HG03342 (cell line): Measurements from ENCODE around the gene ALDH1L1.

ENCODE experiments used
- ATAC-seq: cut with Tn5 transposase; IDR thresholded peaks from one replicate; pipeline ENCODE4 v1.9.1; 2021; ENCODE audit warnings: mild to moderate bottlenecking, moderate library complexity; ENCODE audit not compliant: unreplicated experiment

ALDH1L1 gene

DNA sequence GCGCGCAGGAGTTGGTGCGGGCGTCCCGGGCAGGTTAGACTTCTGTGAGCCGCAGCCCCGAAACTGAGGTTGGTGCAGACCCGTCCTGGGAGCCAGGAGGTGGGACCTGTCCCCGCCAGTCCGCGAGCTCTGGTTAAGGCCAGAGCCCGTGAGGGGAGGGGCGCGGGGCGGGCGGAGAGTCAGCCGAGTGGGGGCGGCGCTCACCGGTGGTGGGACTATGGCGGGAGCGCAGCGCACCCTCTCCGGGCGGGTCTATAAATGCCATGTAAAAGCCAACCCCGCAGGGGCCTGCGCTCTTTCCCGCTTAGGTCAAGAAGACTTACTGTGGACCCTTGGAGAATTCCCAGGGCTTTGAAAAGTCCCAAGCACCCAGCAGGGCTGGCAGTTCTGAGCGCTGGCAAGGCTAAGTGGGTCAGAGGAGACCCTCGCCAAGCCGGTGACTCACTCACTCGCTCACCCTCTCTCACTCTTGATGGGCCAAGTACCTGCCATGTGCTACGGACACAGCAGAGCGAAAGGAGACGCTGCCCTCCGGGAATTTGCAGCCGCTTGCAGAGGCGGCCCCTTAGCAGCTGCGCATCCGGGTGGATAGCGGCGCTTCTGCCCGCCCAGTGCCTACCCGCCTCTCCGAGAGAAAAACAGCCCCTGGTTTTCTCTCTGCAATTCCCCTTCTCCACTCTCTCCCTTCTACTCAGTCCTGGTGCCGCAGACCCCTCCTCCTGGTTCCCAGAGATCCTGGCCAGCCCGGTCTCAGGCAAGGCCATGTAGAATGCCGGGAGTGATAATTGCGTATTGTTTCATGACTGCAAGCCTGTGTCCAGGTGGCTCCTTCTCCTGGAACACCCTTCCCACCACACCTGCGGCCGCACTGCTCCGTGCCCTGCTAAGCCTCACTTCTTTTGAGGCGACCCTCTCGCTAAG, at the start of gene ALDH1L1:
TSS of gene ALDH1L1 (minus strand) at position 110 of the 921 bp plus-strand sequence. CDS start 19,607 bp downstream, outside the sequence.
- ATAC-seq: no peak

GRCh38 chr3:126226374-126226773, 46.0 kb upstream of the ALDH1L1 start:
- no peak for ATAC-seq

GRCh38 chr3:126216416-126216815, 36.0 kb upstream of the ALDH1L1 start:
- no peak for ATAC-seq

DNA sequence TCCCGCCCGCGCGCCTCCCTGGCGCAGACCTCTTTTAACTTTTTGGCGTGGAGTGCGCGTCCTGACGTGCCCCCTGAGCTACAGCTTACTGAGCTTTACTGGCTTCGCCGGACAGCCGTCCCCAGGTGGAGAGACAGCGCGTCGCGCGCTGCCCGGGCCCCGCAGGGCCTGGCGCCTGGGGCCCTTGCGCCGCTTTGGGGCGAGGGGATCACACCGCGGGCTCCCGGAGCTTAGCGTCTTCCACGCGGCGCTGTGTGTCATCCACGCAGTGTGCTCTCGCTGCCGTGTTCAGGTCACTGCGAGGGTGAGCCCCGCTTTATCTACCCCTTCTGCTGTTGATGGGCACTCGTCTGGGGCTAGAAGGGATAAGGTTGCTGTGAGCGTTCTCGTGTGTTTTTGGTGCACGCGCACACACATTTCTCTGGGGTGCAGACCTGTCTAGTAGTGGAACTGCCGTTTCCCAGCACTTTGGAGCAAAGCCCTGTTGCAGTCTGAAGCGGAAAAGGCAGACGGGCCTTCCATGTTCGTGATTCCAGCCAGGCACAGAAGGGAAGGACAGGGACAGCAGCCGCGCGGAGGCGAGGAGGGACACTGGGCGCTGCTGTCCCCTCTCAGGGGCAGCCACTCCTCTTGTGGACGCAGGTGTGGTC, 33.1 kb upstream of the ALDH1L1 start:
- no peak for ATAC-seq

- ATAC-seq: no peak
These were observed 32.4 kb upstream of the ALDH1L1 start for GRCh38 chr3:126212620-126213378.

GRCh38 chr3:126212250-126212619, 31.8 kb upstream of the ALDH1L1 start:
- no peak for ATAC-seq

GRCh38 chr3:126211569-126211968, 31.2 kb upstream of the ALDH1L1 start:
- ATAC-seq: no peak

DNA sequence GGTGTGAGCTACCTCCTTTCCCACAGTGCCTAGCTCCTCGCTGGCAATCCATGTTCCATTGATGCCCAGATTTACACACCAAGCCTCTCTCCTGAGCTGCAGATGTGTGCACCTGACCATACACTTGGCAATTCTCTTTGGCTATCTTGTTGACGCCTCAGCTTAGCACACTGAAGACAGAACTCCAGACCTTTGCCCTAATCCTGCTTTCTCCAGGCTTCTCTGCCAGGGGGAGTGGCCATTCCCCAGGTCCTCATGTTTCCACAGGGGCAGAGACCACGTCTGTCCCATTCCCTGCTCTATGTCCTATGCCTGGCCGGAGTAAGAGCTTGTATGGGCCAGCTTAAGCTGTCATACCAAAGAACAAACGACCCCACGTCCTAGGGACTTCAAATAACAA, 30.2 kb upstream of the ALDH1L1 start:
- ATAC-seq: no peak

DNA sequence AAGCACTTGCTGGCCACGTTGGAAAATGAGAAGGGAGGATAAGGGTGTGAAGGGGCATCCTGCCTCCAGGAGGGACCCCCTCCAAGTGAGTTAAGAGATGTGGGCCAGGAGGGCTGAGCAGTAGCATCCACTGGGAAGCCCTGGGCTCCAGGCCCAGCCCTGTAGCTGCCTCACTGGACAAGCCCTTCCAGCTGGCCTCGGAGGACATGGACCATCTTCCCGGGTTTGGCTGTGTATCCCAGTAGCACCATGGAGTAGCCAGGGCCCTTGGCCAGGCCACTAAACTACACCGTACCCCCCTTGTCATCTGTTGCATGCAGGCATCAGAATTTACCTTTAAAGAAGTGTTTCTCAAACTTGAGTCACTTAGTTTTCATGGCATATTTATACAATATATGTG, 29.4 kb upstream of the ALDH1L1 start:
- no peak for ATAC-seq

DNA sequence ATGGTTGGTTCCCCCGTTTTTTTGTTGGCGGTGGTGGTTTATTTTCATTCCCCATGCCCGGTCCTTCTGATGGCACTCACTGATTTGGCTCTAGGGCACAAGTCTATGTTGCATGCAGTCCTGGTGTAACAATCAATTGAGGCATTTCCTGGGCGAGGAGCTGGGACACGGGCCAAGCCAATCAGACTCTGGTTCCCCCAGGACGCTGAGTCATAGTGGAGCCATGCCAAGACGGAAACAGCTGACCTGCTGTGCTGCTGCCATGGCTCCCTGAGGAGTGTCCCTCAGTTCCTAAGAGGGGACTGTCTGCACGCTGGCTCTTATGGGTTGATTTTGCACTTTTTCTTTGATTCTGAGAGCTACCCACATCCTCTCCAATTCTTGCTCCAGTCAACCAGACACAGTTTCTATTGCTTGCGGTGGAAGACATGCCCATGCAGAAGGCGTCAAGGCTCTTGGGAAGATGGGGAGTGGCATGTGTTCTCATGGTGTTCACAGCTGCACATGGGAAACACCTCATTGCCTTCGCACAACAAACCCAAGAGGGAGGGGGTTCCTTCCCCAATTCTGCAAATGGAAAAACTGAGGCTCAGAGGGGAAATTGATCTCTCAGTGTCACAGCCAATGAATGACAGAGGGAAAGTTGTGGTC, 28.3 kb upstream of the ALDH1L1 start:
- no peak for ATAC-seq

DNA sequence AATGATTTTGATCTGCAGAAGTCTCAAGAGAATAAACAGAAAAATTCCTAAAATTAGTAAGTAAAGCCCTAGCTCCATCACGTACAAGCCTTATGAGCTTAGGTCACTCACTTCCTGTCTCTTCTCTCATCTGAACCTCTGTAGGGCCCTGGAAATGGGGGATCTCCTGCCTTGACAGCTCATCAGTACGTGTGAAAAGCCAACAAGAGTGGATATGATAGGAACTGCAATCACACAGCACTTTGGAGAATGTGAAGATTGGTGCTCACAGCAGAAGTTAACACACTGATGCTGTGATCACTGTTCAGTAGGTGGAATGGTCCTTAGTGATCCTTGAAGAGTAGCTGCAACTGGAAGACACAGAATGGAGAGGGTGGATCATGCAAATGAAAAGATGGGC, 27.8 kb upstream of the ALDH1L1 start:
- no peak for ATAC-seq

DNA sequence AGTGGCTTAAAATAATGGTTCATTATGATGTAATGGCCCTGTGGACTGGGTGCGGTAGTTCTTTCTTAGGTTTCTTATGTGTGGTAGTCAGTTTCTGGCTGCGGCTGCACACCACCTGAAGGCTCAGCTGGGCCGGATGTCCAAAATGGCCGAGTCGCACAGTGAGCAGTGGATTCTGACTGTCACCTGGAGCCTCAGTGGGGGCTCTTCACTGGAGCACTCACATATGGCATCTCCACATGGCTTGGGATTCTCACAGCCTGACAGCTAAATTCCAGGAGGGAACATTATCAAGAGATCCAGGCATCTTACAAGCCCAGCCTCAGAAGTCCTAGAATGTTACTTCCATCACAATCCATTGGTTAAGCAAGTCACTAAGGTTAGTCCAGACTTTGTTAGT, 26.8 kb upstream of the ALDH1L1 start:
- ATAC-seq: no peak

DNA sequence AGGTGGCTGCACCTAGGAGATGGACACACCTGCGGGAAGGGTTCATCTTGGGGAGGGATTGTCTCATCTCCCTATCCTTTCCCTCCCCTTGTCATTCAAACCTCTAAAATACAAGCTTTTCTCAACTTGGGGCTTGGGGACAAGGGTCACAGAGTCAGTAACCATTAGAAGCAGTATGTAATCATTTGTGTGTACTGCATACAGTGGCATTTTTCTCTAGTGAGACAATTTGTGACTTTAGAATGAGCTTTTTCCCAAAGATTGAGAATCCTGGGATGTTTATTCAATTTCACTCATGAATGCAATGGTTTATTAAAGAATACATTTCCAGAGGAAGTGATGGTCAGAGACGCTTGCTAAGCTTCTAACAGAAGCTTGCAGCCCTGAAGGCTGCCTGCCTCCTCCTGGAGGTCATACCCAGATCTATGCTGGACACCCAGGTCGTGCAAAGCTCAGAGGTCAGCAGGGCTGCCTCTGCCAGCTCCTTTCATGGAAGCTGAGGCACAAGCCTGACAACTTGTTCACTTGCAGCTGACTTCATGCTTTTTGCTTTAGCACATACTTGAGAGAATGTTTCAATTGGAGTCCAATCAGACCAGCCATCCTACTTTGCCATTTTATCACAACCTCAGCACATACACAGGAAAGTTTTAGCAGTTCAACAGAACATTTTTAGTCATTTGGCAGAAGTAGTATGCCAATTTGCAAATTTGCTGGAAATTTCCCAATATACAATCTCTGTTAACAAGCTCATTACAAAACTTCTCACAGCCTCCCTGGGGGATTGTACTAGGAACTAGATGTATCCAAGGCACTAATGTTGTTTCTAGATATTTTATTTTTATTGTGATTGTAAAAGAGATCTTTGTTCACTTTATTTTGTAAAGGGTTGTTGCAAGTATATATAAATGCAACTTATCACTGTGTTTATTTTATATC, 25.6 kb upstream of the ALDH1L1 start:
- ATAC-seq: no peak

- ATAC-seq: no peak
These were observed 22.3 kb upstream of the ALDH1L1 start for GRCh38 chr3:126202680-126203079.

DNA sequence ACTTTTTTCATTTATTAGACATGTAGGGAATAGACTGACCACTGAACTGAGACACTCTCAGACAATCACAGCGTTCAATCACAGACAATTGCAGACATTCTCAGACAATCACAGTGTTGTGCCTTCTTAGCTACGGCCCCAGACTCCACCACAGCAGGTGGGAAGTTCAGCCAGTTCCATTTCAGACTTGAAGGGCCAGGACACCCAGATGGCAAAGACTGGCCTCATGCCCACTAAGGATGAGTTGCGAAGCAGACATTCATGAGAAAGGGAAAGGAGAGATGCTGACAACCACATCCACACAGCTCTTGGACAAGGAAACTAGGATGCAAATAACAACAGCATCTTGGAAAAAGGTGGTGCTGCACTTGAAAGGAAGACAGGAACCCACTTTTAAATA, 21.9 kb upstream of the ALDH1L1 start:
- no peak for ATAC-seq

- ATAC-seq: no peak
These were observed 20.8 kb upstream of the ALDH1L1 start for GRCh38 chr3:126201168-126201567.

GRCh38 chr3:126200534-126200933, 20.1 kb upstream of the ALDH1L1 start:
- no peak for ATAC-seq

DNA sequence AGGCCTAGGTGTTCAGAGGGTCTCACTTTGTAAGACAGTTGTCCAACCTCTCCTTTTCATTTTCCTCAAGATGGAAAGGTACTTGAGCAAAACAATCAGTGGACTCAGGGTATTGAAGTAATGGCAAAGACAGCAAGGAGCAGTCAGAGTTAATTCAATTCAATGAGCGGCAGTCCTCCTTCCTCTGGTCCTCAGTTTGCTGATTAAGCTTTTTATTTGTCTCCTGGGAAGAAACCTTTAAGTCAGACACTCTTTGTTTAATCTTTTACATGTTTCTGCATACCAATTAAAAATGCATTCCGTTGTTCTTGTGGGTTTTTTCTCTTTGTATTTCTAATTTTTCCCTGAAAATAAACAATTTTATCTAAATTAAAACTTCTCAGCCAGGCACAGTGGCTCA, 18.9 kb upstream of the ALDH1L1 start:
- ATAC-seq: no peak

DNA sequence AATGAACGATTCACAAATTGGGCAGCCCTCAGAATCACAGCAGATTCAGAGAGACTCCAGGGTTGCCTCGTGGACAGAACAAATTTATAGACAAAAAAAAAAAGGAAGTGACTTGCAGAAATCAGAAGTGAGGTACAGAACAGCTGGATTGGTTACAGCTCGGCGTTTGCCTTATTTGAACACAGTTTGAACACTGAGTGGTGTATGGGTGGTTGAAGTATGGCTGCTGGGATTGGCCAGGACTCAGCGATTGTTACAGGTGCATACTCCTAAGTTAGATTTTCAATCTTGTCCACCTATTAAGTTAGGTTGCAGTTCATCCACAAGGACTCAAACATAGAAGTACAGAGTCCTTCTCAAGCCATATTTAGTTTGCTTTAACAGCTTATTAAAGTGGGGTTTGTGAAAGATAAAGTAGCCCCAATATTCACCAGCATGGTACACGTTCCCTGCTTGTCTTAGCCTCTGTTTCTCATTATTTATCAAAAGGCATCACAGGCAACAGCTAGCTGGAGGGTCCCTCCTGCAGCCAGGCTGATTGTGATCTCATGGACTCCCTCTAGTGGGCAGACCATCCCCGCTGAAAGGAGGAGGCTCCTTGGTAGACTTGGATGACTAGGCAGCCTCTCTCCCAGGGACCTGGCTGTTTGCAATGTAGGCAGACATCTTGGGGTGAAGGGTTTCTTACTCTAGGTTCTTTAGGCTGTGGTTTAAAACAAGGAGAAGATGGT, 17.6 kb upstream of the ALDH1L1 start:
- ATAC-seq: peak; percentile 48
